Endothelial cell of hepatic sinusoid (primary cell): ENCODE data around the gene RAD18.

Experiments used
- in situ Hi-C: cut with HindIII; loops from 2 replicates; pipeline ENCODE4 v1.10.0; 2017; ENCODE audit warnings: low sequenced_read_pairs

RAD18 gene

GRCh38 chr3:8986741-8987140 is 23.5 kb upstream of the RAD18 start:
- in situ Hi-C loops = no loop called here

GRCh38 chr3:8985876-8986275 is 22.6 kb upstream of the RAD18 start:
- in situ Hi-C loops = no loop called here

- in situ Hi-C loops = no loop called here
Observed at GRCh38 chr3:8985411-8985831, 22.1 kb upstream of the RAD18 start.

- in situ Hi-C loops = no loop called here
Observed at GRCh38 chr3:8984526-8984925, 21.3 kb upstream of the RAD18 start.

- in situ Hi-C loops = no loop called here
Observed at GRCh38 chr3:8984081-8984480, 20.8 kb upstream of the RAD18 start.

- in situ Hi-C loops = no loop called here
Observed at GRCh38 chr3:8983591-8983990, 20.3 kb upstream of the RAD18 start.

- in situ Hi-C loops = no loop called here
Observed at GRCh38 chr3:8983026-8983425, 19.8 kb upstream of the RAD18 start.

- in situ Hi-C loops = no loop called here
Observed at GRCh38 chr3:8982509-8982908, 19.2 kb upstream of the RAD18 start.

GRCh38 chr3:8981700-8982099 is 18.4 kb upstream of the RAD18 start:
- in situ Hi-C loops = no loop called here

GRCh38 chr3:8981296-8981695 is 18.0 kb upstream of the RAD18 start:
- in situ Hi-C loops = no loop called here

- in situ Hi-C loops = no loop called here
Observed at GRCh38 chr3:8980756-8981257, 17.5 kb upstream of the RAD18 start.

- in situ Hi-C loops = loop anchor here (5.0 kb wide), 1 partner anchor 323 kb away; no protein-coding TSS in a partner anchor
Observed at GRCh38 chr3:8979262-8979661, 16.0 kb upstream of the RAD18 start.

- in situ Hi-C loops = loop anchor here (5.0 kb wide), 1 partner anchor 324 kb away; no protein-coding TSS in a partner anchor
Observed at GRCh38 chr3:8978551-8978950, 15.3 kb upstream of the RAD18 start.

GRCh38 chr3:8976540-8977182 is 13.4 kb upstream of the RAD18 start:
- in situ Hi-C loops = loop anchor here (5.0 kb wide), 1 partner anchor 326 kb away; no protein-coding TSS in a partner anchor

- in situ Hi-C loops = loop anchor here (5.0 kb wide), 1 partner anchor 327 kb away; no protein-coding TSS in a partner anchor
Observed at GRCh38 chr3:8975081-8976020, 12.1 kb upstream of the RAD18 start.

GRCh38 chr3:8974458-8974857 is 11.2 kb upstream of the RAD18 start:
- in situ Hi-C loops = no loop called here

- in situ Hi-C loops = no loop called here
Observed at GRCh38 chr3:8972639-8973038, 9.4 kb upstream of the RAD18 start.

GRCh38 chr3:8970971-8971589 is 7.8 kb upstream of the RAD18 start:
- in situ Hi-C loops = no loop called here

GRCh38 chr3:8969241-8969640 is 6.0 kb upstream of the RAD18 start:
- in situ Hi-C loops = no loop called here

- in situ Hi-C loops = no loop called here
Observed at GRCh38 chr3:8968375-8968882, 5.2 kb upstream of the RAD18 start.

GRCh38 chr3:8967553-8967952 is 4.3 kb upstream of the RAD18 start:
- in situ Hi-C loops = no loop called here
